PFSK-1 (cell line): Measurements from ENCODE around the gene GALNT9.

Source experiments
- FOXP2 ChIP-seq: optimal IDR thresholded peaks from 2 replicates; pipeline ENCODE3; 2011; ENCODE audit warnings: borderline replicate concordance, control low read depth, inconsistent platforms; ENCODE audit not compliant: insufficient read depth; ENCODE audit errors: extremely low read length, extremely low read depth
- POLR2AphosphoS5 ChIP-seq: IDR thresholded peaks from 2 replicates; pipeline ENCODE4 v1.6.1; 2012; ENCODE audit warnings: low read depth, mild to moderate bottlenecking, control low read depth, low read length, moderate library complexity
- REST ChIP-seq, 2 experiments: IDR thresholded peaks; 2 replicates each; pipeline versions ENCODE4 v1.6.1 to v1.8.0; 2011 to 2012; ENCODE audit warnings: low read depth in 2 of 2, low read length in 2 of 2, control low read depth in 1 of 2, inconsistent platforms in 1 of 2, mild to moderate bottlenecking in 1 of 2, moderate library complexity in 1 of 2; ENCODE audit not compliant: insufficient read depth in 1 of 2
- SIN3A ChIP-seq: IDR thresholded peaks from 2 replicates; pipeline ENCODE4 v1.6.1; 2012; ENCODE audit warnings: mild to moderate bottlenecking, low read length, moderate library complexity, borderline replicate concordance; ENCODE audit not compliant: insufficient read depth
- TAF1 ChIP-seq: IDR thresholded peaks from 2 replicates; pipeline ENCODE4 v1.6.1; 2012; ENCODE audit warnings: low read length, control low read depth, borderline replicate concordance; ENCODE audit not compliant: insufficient read depth

Gene GALNT9

GRCh38 chr12:132166801-132167591 lies 162.4 kb downstream of the GALNT9 start:
- no peak for TF ChIP-seq FOXP2
- no peak for TF ChIP-seq SIN3A
- TF ChIP-seq REST (IDR thresholded peaks at IDR 0.05; ENCODE audit: insufficient read depth in 1 of 2, low read depth in 2 of 2, low read length in 2 of 2) = no peak
- TF ChIP-seq POLR2AphosphoS5 = no peak
- no peak for TF ChIP-seq TAF1

GRCh38 chr12:132166093-132166492 lies 163.3 kb downstream of the GALNT9 start:
- no peak for TF ChIP-seq REST (IDR thresholded peaks at IDR 0.05; ENCODE audit: insufficient read depth in 1 of 2, low read depth in 2 of 2, low read length in 2 of 2)
- no peak for TF ChIP-seq FOXP2
- no peak for TF ChIP-seq SIN3A
- no peak for TF ChIP-seq TAF1
- no peak for TF ChIP-seq POLR2AphosphoS5

GRCh38 chr12:132165584-132165983 lies 163.8 kb downstream of the GALNT9 start:
- no peak for TF ChIP-seq TAF1
- TF ChIP-seq REST (IDR thresholded peaks at IDR 0.05; ENCODE audit: insufficient read depth in 1 of 2, low read depth in 2 of 2, low read length in 2 of 2) = no peak
- TF ChIP-seq SIN3A = no peak
- TF ChIP-seq POLR2AphosphoS5 = no peak
- TF ChIP-seq FOXP2 = no peak

- TF ChIP-seq TAF1 (no peak), POLR2AphosphoS5 (no peak), REST (IDR thresholded peaks at IDR 0.05; ENCODE audit: insufficient read depth in 1 of 2, low read depth in 2 of 2, low read length in 2 of 2) (no peak), SIN3A (no peak), FOXP2 (no peak)
These were observed 165.0 kb downstream of the GALNT9 start for GRCh38 chr12:132164426-132164825.
